HepG2 (cell line): ENCODE measurements around the gene HES1. TPM values are rescaled to one million over a fixed set of nuclear protein-coding genes. Genes with fewer than 3 reads are reported as not detected.

Source experiments
- CBX2 ChIP-seq, 2 experiments: fragments of 200-600 bp in 1 of 2; sonication (generic); formaldehyde crosslinking in 1 of 2; IDR thresholded peaks; 2 replicates each; pipeline versions ENCODE4 v1.7.0 to v1.8.1; 2018 to 2022; ENCODE audit warnings: low read depth in 2 of 2, low read length in 1 of 2, mild to moderate bottlenecking in 1 of 2, missing genetic modification reagents in 1 of 2
- DMAP1 ChIP-seq: IDR thresholded peaks from 2 replicates; pipeline ENCODE4 v1.6.1; 2016
- EP300 ChIP-seq, 3 experiments: sonication (generic) in 1 of 3; formaldehyde crosslinking in 1 of 3; IDR thresholded peaks; 2 replicates each; pipeline versions ENCODE4 v1.5.1 to v1.6.1; 2011 to 2020; ENCODE audit warnings: low read depth in 2 of 3, low read length in 2 of 3, borderline replicate concordance in 1 of 3, improper control_type of control experiment in 1 of 3, mild to moderate bottlenecking in 1 of 3, missing genetic modification reagents in 1 of 3, moderate library complexity in 1 of 3
- HOXD1 ChIP-seq: sonication (generic); formaldehyde crosslinking; IDR thresholded peaks from 2 replicates; pipeline ENCODE4 v1.5.0; 2020; ENCODE audit warnings: missing genetic modification reagents
- IKZF4 ChIP-seq: sonication (generic); formaldehyde crosslinking; IDR thresholded peaks from 2 replicates; pipeline ENCODE4 v1.5.1; 2020; ENCODE audit warnings: borderline replicate concordance, mild to moderate bottlenecking, low read depth, missing genetic modification reagents; ENCODE audit errors: not compliant biosample characterization
- KDM4B ChIP-seq: sonication (generic); formaldehyde crosslinking; IDR thresholded peaks from 2 replicates; pipeline ENCODE4 v1.4.0; 2020; ENCODE audit warnings: missing genetic modification reagents
- KLF12 ChIP-seq: sonication (generic); formaldehyde crosslinking; IDR thresholded peaks from 2 replicates; pipeline ENCODE4 v1.4.0; 2020; ENCODE audit warnings: missing genetic modification reagents, borderline replicate concordance
- KMT2B ChIP-seq: IDR thresholded peaks from 2 replicates; pipeline ENCODE4 v1.6.1; 2016; ENCODE audit warnings: missing genetic modification reagents, missing compliant biosample characterization
- MXI1 ChIP-seq: IDR thresholded peaks from 3 replicates; pipeline ENCODE4 v1.6.1; 2012; ENCODE audit warnings: low read depth, low read length, inconsistent platforms, borderline replicate concordance
- NPAS2 ChIP-seq: sonication (generic); formaldehyde crosslinking; IDR thresholded peaks from 2 replicates; pipeline ENCODE4 v1.8.0; 2022; ENCODE audit warnings: mild to moderate bottlenecking, missing genetic modification reagents, borderline replicate concordance
- SCMH1 ChIP-seq: sonication (generic); formaldehyde crosslinking; IDR thresholded peaks from 2 replicates; pipeline ENCODE4 v1.9.0; 2021; ENCODE audit warnings: missing genetic modification reagents, mild to moderate bottlenecking, borderline replicate concordance
- TSC22D2 ChIP-seq: sonication (generic); formaldehyde crosslinking; IDR thresholded peaks from 2 replicates; pipeline ENCODE4 v1.5.1; 2020; ENCODE audit warnings: missing genetic modification reagents, mild to moderate bottlenecking, borderline replicate concordance
- ZNF280B ChIP-seq: sonication (generic); formaldehyde crosslinking; IDR thresholded peaks from 2 replicates; pipeline ENCODE4 v1.5.0; 2020; ENCODE audit warnings: missing genetic modification reagents, mild to moderate bottlenecking, borderline replicate concordance
- ZNF292 ChIP-seq: sonication (generic); formaldehyde crosslinking; IDR thresholded peaks from 2 replicates; pipeline ENCODE4 v1.8.1; 2022; ENCODE audit warnings: mild to moderate bottlenecking, low read depth, missing genetic modification reagents, borderline replicate concordance
- ZNF326 ChIP-seq: sonication (generic); formaldehyde crosslinking; IDR thresholded peaks from 2 replicates; pipeline ENCODE4 v1.4.0; 2020; ENCODE audit warnings: missing genetic modification reagents, borderline replicate concordance
- ZNF333 ChIP-seq: sonication (generic); formaldehyde crosslinking; IDR thresholded peaks from 2 replicates; pipeline ENCODE4 v1.4.0; 2020; ENCODE audit warnings: mild to moderate bottlenecking, missing genetic modification reagents, borderline replicate concordance
- ZNF367 ChIP-seq: sonication (generic); formaldehyde crosslinking; IDR thresholded peaks from 2 replicates; pipeline ENCODE4 v1.4.0; 2020; ENCODE audit warnings: missing genetic modification reagents, borderline replicate concordance
- ZNF451 ChIP-seq: sonication (generic); formaldehyde crosslinking; IDR thresholded peaks from 2 replicates; pipeline ENCODE4 v1.5.0; 2020; ENCODE audit warnings: mild to moderate bottlenecking, missing genetic modification reagents
- ZNF558 ChIP-seq: sonication (generic); formaldehyde crosslinking; IDR thresholded peaks from 2 replicates; pipeline ENCODE4 v1.9.0; 2022; ENCODE audit warnings: mild to moderate bottlenecking, missing genetic modification reagents, borderline replicate concordance
- ZNF580 ChIP-seq: IDR thresholded peaks from 2 replicates; pipeline ENCODE4 v1.6.1; 2016; ENCODE audit warnings: low read depth, borderline replicate concordance
- ZSCAN22 ChIP-seq: sonication (generic); formaldehyde crosslinking; IDR thresholded peaks from 2 replicates; pipeline ENCODE4 v1.4.0; 2020; ENCODE audit warnings: mild to moderate bottlenecking, missing genetic modification reagents
- polyA plus RNA-seq, 8 experiments: library from polyadenylated mRNA; depleted of rRNA in 3 of 8; stranded (reverse) in 7 of 8; unstranded in 1 of 8; fragments of >200 nt; fragmentation: Illumina TruSeq in 4 of 8; extraction: Trizol in 4 of 8; gene quantifications; 2 replicates each; pipeline versions ENCODE4 v1.2.1 to v1.2.3, GENCODE V29; 2011 to 2016; ENCODE audit warnings: low read depth in 4 of 8, missing spikeins in 1 of 8, mixed read lengths in 1 of 8; ENCODE audit not compliant: insufficient read depth in 1 of 8
- total RNA-seq, 5 experiments: library from RNA; depleted of rRNA; stranded (reverse); fragments of >200 nt; fragmentation: Illumina TruSeq; extraction: Trizol; gene quantifications; 2 replicates each; pipeline ENCODE4 v1.2.3, GENCODE V29; 2016; ENCODE audit warnings: low read depth in 1 of 5
- TF ChIP-seq, protein P1 (sequence below): sonication (generic); formaldehyde crosslinking; conservative IDR thresholded peaks from 2 replicates; pipeline ENCODE4 v1.8.0; 2022; ENCODE audit warnings: low read depth, missing genetic modification reagents
- TF ChIP-seq, protein P2 (sequence below): sonication (generic); formaldehyde crosslinking; IDR thresholded peaks from 2 replicates; pipeline ENCODE4 v1.5.1; 2020; ENCODE audit warnings: missing genetic modification reagents, mild to moderate bottlenecking, borderline replicate concordance

The HES1 gene
- total and polyA plus RNA-seq, 2 of the 13 experiments (the other 11 are each of a cell fraction or from before 2014, with no cell fraction given) = 15.4 to 19.8 TPM

DNA sequence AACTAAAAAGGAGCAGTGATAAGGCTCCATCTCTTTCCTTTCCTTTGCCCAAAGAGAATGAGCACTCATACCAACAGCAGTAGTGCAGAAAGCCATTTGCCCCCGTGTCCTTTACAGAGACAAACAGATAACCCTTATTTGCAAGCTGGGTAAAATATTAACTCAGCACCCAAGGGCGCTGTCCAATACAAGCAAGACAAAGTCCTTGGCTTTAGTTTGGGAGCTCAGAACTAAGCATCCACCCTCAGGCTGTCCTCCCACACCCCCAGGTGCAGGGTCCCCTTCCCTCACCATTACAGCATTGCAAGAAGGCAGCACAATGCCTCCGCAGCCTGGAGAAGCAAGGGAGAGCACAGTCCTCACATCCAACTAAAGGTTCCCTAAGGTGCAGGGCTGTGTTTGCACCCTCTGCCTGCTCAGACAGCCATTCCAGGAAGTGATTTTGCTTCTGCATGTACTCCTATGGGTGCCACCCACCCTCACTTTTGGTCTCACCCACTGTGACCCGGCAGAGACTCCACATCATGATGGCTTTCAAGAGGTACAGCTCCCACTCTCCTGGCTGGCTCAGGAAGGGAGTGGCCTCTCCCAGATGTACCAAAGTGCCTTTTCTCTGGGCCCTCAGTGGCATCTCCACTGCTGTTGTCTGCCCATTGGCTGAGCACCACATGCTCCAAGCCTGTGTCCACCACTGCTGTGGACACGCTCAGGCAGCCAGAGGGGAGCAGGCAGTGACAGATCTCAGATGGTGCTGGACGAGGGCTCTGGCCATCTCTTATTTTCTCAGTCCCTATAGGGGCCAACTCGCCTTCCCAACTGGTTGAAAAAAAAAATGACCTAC lies 34.1 kb upstream of the HES1 start (continued):
- TF ChIP-seq ZNF292 (CRISPR knock-in tag) (no peak), DMAP1 (CRISPR knock-in tag) (peak; percentile 62; the same call in 1 of the 2 replicates), SCMH1 (CRISPR knock-in tag) (no peak), KDM4B (CRISPR knock-in tag) (peak; percentile 52), MXI1 (0 out of 3 replicates have a peak, but pooled peaks have one; percentile 34), NPAS2 (no peak), ZNF333 (CRISPR knock-in tag) (no peak), ZNF558 (CRISPR knock-in tag) (no peak), CBX2 (IDR thresholded peaks at IDR 0.05; ENCODE audit: low read depth, low read length) (no peak), CBX2 (CRISPR knock-in tag; IDR thresholded peaks at IDR 0.05; ENCODE audit: low read depth) (no peak), IKZF4 (CRISPR knock-in tag) (no peak), KLF12 (CRISPR knock-in tag) (no peak), EP300 (IDR thresholded peaks at IDR 0.05; ENCODE audit: low read depth in 2 of 2, low read length in 2 of 2) (peak in 1 of 2 experiments; percentile 85; a peak in 2 of 4 replicates), EP300 (CRISPR knock-in tag; IDR thresholded peaks at IDR 0.05; ENCODE audit: borderline replicate concordance) (peak; percentile 63), ZNF326 (no peak), ZNF280B (CRISPR knock-in tag) (no peak), ZNF580 (CRISPR knock-in tag) (no peak; the same call in 1 of the 2 replicates), KMT2B (CRISPR knock-in tag) (peak; percentile 52; the same call in 1 of the 2 replicates), ZNF367 (CRISPR knock-in tag) (peak; percentile 43; the same call in 1 of the 2 replicates), ZSCAN22 (CRISPR knock-in tag) (peak; percentile 68; the same call in 1 of the 2 replicates), HOXD1 (CRISPR knock-in tag) (no peak), TSC22D2 (0 out of 2 replicates have a peak, but pooled peaks have one; percentile 46), ZNF451 (CRISPR knock-in tag) (no peak)
- TF ChIP-seq, protein P1, sequence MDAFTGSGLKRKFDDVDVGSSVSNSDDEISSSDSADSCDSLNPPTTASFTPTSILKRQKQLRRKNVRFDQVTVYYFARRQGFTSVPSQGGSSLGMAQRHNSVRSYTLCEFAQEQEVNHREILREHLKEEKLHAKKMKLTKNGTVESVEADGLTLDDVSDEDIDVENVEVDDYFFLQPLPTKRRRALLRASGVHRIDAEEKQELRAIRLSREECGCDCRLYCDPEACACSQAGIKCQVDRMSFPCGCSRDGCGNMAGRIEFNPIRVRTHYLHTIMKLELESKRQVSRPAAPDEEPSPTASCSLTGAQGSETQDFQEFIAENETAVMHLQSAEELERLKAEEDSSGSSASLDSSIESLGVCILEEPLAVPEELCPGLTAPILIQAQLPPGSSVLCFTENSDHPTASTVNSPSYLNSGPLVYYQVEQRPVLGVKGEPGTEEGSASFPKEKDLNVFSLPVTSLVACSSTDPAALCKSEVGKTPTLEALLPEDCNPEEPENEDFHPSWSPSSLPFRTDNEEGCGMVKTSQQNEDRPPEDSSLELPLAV = no peak
- TF ChIP-seq, protein P2, sequence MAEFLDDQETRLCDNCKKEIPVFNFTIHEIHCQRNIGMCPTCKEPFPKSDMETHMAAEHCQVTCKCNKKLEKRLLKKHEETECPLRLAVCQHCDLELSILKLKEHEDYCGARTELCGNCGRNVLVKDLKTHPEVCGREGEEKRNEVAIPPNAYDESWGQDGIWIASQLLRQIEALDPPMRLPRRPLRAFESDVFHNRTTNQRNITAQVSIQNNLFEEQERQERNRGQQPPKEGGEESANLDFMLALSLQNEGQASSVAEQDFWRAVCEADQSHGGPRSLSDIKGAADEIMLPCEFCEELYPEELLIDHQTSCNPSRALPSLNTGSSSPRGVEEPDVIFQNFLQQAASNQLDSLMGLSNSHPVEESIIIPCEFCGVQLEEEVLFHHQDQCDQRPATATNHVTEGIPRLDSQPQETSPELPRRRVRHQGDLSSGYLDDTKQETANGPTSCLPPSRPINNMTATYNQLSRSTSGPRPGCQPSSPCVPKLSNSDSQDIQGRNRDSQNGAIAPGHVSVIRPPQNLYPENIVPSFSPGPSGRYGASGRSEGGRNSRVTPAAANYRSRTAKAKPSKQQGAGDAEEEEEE (CRISPR knock-in tag) = no peak; the same call in 1 of the 2 replicates
